Jurkat, Clone E6-1 (cell line): ENCODE data around the gene TTLL5.
"Not testable (repeated sequence)": the region's sequence is repeated elsewhere in the genome, so short reads cannot be mapped to it uniquely, and the experiment has no call there.

Experiments
- DNase-seq: peaks from one replicate; pipeline ENCODE4 v3.0.0-alpha.2; 2011; ENCODE audit warnings: low read depth, low spot score
- H3K4me3 ChIP-seq: 2 replicates; pipeline ENCODE4 v1.5.1; 2011; ENCODE audit warnings: mild to moderate bottlenecking, low read length, control low read depth, moderate library complexity

The TTLL5 gene

DNA sequence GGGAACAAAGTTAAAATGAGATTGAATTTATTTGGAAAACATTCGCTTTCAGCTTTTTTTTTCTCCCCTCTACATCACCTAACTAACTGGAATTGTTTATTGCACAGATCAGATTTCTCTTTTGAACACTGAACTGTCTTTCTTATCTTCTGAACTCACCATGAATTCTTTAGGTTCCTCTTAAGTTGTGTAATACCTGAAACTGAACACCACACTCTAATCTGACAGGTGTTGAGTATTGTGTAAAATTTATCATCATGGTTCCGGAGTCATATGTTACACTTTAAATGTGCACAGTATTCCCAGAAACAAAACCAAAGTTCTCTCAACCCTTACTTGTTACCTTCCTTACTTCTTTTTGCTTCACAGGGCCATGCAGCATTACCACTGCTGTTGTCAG, 254.0 kb downstream of the TTLL5 start:
- no peak overlapping the region for H3K4me3 ChIP-seq
- DNase-seq, result no peak

DNA sequence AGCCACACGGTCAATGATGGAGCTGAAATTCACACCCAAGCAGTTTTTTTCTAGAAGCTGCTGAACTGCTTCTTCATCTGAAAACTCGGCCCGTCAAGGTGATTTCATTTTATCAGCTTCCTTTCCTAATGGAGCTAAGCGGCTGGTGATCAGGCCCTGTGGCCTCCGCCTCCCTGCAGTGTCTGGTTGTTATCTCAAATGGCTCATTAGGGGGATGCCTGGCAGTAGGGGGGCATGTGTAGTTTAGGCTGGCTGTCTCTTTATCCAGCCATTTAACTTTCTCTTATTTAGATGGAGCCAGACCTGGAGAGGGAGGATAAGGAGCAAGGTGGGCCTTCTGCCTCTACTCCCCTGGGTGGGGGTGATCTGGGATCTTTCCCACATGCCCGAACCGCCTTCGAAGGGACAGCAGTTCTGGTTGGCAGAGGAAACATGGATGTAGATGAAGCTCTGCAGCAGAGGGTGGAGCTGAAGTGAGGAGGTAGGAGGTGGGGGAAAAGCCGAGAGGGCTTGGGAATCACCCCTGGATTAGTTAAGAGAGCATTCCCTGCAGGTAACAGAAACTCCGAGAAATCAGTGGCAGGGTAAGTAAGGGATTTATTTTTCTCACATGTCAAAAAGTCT, 256.4 kb downstream of the TTLL5 start:
- no peak overlapping the region for H3K4me3 ChIP-seq
- DNase-seq, result no peak

DNA sequence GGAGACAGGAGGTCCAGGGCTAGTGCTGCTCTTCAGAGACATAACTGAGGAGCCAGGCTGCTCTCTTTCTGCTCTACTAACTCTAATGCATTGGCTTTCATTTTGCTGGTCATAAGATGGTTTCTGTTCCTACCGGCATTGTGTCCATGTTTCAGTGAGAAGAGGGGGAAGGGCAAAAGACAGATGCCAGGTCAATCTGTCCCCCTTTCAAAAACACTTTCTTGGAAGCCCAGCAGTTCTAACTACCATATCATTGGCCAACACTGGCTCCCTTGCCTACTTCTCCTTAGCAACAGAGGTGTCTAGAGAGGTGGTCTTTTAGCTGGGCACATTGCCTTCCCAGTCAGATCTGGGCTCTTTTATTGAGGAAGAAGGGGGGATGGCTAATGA, 256.9 kb downstream of the TTLL5 start:
- DNase-seq, result no peak
- H3K4me3 ChIP-seq, result no peak overlapping the region

DNA sequence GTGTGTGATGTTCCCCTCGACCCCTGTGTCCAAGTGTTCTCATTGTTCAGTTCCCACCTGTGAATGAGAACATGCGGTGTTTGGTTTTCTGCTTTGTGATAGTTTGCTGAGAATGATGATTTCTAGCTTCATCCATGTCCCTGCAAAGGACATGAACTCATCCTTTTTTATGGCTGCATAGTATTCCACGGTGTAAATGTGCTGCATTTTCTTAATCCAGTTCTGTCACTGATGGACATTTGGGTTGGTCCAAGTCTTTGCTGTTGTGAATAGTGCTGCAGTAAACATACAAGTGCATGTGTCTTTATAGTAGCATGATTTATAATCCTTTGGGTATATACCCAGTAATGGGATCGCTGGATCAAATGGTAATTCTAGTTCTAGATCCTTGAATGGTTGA, 259.4 kb downstream of the TTLL5 start:
- not testable (repeated sequence) for DNase-seq, H3K4me3 ChIP-seq

DNA sequence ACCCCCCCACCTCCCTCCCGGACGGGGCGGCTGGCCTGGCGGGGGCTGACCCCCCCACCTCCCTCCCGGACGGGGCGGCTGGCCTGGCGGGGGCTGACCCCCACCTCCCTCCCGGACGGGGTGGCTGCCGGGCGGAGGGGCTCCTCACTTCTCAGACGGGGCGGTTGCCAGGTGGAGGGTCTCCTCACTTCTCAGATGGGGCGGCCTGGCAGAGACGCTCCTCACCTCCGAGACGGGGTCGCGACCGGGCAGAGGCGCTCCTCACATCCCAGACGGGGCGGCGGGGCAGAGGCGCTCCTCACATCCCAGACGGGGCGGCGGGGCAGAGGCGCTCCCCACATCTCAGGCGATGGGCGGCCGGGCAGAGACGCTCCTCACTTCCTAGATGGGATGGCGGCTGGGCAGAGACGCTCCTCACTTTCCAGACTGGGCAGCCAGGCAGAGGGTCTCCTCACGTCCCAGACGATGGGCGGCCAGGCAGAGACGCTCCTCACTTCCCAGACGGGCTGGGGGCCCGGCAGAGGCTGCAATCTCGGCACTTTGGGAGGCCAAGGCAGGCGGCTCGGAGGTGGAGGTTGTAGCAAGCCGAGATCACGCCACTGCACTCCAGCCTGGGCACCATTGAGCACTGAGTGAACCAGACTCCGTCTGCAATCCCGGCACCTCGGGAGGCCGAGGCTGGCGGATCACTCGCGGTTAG, 264.2 kb downstream of the TTLL5 start:
- H3K4me3 ChIP-seq, DNase-seq: not testable (repeated sequence)

DNA sequence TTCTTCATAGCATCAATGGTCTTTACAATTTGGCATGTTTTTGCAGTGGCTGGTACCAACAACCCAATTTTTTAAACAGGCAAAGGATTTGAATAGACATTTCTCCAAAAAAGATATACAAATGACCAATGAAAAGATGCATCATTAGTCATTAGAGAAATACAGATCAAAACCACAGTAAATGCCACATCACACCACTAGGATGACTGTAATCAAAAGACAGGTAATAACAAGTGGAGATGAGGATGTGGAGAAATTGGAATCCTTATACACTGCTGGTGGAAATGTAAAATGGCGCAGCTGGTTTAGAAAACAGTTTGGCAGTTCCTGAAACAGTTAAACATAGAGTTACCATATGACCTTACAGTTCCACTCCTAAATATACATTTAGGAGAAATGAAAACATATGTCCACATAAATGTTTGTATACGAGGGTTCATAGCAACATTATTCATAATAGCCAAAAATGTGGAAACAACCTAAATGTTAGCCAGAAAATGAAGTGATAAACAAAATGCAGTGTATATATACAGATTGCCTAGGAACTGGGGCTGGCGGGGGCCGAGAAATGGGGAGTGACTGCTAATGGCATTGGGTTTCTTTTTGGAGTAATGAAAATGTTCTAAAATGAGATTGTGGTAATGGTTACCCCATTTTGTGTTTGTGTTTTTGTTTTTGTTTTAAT, 265.5 kb downstream of the TTLL5 start:
- no peak overlapping the region for H3K4me3 ChIP-seq
- DNase-seq, result no peak

DNA sequence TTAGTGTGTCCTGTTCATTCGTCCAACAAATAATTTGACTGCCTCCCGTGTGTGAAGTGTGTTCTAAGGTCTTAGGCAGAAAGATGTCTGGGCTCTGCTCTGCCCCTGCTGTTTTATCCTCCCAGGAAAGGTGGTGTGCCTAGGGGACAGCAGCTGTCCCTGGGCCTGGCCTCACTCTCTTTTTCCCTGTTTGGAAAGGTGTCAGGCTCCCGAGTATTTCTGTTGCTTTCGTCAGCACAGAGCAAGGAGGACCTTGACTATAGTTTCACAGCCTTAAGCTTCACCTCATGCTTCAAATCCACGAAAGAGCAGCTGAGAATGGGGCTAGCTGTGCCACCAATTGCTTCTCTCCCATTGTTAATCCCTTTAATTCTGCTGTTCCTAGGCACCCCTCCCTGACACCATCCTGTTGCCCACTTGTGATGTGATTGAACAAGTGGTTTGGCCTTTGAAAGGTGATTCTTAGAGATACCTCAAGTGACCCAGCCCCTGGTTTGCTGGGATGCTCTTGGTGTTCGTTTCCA, 266.6 kb downstream of the TTLL5 start:
- no peak overlapping the region for H3K4me3 ChIP-seq
- DNase-seq, result no peak

DNA sequence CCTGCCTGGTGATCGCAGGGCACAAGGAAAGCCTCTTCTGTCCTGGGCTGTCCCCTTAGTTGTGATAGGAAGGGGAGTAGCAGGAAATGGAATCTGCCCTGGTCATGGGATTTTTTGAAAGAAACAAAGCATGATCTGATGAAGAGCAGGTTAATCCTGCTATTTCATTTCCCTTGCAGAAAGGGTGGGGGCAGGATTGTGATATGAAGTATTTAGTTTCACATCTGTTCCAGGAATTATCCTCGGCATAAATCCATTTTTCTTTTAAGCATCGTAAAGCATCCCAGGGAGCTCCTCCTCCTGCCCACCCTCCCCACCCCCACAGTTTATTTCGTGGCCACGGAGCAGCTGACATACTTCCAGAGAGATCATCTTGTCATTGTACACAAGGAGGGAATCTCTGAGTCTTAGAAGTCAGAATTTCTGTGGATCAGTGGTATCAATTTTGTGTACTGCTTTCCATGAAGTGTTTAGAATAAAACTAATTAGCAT, 267.7 kb downstream of the TTLL5 start:
- no peak overlapping the region for H3K4me3 ChIP-seq
- no peak for DNase-seq

DNA sequence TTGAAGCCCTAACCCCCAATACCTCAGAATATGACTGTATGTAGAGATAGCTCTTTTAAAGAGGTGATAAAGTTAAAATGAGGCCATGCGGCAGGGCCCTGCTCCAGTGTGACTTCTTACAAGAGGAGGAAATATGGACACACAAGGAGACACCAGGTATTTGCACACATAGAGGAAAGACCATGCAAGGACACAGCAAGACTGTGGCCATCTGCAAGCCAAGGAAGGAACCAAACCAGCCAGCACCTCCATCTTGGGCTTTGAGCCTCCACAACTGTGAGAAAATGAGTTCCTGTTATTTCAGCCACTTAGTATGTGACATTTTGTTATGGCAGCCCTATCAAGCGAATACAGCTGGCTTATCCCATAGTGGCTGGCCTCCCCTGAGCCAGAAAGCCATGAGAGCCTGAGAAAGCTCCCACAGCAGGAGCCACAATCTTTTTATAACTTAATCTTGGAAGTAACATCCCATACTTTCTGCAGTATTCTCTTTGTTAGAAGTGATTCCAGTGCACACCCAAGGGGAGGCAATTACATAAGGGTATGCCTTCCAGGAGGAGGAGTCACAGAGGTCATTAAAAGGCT, 272.8 kb downstream of the TTLL5 start:
- DNase-seq, result no peak
- H3K4me3 ChIP-seq, result no peak overlapping the region

DNA sequence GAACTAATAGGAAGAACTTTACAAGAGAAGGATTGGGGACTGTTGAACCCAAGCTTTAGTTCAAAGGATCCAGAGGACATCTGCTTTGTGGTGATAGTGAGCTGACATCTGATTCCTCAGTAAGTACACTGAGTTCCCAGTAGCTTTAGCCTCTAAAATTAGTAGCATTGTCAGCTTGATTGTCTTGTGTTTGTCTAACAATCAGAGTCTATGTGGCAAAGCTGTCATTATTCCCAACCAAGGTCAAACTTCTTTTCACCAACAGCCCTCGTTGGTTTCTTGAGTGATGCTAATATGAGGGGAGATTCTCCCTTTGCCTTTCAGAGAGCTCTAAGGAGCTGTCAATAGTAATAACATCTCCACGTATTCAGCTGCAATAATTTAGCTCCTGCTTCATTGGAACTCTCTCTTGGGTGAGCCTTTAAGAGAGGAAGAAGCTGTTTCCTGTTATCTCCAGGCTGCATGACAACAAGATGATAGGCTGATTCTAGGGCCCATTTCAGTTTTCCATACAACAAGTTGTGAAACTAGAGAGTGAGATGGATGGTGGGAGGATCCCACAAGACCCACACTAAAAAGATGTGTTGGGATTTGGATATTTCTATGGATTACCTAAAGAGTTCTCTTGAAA, 274.1 kb downstream of the TTLL5 start:
- H3K4me3 ChIP-seq, result no peak overlapping the region
- no peak for DNase-seq

DNA sequence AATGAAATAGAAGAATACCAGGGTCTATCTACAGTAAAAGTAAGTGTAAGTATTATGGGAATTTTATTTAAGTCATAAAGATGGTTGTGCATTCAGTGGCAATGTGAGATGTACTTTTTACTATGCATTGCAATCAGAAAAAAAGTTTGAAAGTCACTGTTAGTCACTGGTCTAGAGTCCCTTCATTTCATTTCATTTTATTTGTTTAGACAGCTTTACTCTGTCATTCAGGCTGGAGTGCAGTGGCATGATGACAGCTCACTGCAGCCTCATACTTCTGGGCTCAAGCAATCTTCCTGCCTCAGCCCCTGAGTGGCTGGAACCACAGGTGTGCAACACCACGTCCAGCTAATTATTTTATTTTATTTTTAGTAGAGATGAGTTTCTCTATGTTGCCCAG, 278.2 kb downstream of the TTLL5 start:
- no peak overlapping the region for H3K4me3 ChIP-seq
- no peak for DNase-seq

DNA sequence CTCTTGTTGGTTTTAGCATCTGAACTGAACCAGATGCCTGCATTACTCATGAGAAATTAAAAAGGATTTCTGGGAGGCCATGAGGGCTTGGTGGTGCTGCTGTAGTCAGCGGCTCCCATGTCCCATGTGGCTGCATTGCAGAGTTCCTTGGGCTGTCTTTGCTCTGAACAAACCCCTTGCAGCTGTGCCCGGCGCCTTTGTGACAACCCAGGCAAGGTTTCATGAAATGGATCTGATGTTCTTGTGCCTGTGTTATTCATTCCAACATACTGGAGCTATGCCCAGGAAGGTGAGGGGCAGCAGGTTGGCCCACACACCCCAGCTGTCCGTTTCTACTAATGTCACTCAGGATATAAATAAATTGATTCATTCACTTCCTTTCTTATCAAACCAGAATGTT, 280.0 kb downstream of the TTLL5 start:
- H3K4me3 ChIP-seq, result no peak overlapping the region
- no peak for DNase-seq

DNA sequence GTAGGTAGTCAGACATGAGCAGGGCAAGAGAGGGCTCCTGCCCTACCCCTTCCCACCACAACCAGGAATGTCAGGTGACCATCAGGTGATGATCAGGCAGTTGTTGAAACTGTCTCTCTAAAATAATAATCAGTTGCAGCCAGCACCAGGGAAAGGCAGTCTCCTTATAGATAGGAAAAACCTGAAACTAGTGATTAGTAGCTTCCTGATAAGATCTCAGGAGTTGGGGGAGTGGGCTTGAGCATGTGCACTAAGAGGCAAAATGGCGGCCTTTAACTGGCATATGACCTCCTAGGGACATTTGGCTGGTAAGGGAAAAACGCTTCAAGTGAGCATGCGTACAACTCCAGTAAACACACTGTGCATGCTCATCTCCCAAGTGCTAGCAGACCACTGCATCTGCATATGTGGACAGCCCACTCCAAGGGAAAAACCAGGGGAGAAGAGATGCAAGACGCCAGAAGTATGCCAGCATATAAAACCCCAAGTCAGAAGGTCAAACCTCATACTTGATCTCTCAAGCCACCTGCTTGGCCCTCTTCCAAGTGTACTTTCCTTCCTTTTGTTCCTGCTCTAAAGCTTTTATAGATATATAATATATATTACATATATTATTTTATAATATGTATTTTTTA, 283.7 kb downstream of the TTLL5 start:
- no peak for DNase-seq
- no peak overlapping the region for H3K4me3 ChIP-seq

DNA sequence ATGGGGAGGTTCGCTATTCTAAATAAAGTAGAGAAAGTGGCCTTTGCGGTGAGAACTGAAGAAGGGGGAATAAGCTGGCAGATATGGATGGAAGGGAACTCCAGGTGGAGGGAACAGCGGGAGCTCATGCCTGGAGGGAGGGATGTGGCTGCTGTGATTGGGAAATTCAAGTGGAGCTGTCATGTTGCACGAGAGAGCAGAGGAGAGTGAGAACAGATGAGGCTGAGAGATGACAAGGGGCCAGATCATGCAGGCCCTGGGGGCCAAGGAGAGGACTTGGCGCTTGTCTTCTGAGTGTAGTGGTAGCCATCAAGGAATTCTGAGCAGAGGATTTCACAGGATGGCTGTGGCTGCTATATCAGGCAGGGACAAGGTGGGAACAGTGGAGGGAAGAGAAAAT, 285.7 kb downstream of the TTLL5 start:
- no peak overlapping the region for H3K4me3 ChIP-seq
- DNase-seq, result no peak

DNA sequence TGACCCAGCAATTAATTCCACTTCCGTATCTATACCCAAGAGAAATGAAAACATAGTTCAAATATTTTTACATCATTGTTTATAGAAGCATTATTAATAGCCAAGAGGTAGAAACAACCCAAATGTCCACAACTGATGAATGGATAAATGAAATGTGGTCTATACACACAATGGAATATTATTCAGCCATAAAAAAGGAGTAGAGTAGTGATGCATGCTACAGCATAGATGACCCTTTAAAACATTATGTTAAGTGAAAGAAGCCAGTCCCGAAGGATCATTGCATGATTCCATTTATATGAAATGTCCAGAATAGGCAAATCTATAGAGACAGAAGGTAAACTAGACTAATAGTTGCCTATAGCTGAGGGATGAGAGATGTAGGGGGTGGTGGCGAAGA, 291.4 kb downstream of the TTLL5 start:
- no peak overlapping the region for H3K4me3 ChIP-seq
- DNase-seq, result no peak

DNA sequence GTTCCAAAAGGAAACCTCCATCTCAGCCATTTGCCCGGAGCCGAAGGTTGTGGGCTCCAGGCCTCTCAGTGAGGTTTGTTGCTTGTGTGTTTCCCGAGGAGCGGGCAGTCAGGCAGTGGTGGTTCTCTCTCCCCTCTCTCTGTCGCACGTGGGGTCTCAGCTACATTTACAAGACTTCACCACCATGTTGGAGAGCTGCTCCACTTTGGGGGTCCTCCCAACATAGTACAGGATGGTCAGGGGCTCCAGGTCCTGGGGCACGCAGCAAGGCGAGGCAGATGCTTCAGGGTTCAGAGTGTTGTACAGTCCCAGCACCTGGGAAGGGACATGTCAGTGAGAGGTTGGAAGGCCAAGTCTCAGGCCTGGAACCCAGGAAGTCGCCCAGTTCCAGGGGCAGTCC, 298.0 kb downstream of the TTLL5 start:
- no peak for DNase-seq
- no peak overlapping the region for H3K4me3 ChIP-seq

DNA sequence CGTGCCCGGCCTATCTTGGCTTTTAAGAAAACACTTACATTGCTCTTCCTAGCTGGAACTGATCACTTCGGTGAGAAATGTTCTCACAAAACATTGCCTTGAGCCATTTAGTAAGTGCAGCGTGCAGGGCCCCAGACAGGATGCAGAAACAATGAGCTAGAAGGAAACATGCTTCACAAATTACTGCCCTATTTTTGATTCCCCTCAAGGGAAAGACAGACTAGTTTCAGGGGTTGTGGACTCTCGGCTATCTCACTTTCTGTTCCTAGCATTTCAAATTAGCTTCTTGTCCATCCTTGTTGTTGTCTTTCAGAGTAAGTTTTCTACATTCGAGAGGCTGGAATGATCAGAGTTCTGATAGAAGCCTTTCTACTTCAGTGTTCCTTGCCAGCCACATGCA, 299.2 kb downstream of the TTLL5 start:
- no peak for DNase-seq
- H3K4me3 ChIP-seq, result no peak overlapping the region

DNA sequence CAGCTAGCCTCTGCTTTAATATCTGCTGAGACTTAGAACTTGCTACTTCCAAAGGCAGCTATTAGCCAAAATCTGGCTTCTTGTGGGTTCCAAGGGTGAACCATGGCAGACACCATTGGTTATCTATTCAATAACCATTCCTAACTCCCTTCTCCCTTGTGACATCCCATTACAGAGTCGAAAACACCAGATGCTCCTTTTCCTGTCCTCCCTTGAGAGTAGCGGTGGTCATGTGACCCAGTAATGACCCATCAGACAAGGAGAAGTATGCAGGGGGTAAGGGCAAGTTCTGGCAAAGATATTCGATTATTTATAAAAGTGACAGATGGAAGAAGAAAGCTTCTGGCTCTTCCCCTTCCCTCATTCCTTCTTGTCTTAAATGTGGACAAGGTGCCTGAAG, 300.6 kb downstream of the TTLL5 start:
- DNase-seq, result no peak
- no peak overlapping the region for H3K4me3 ChIP-seq

DNA sequence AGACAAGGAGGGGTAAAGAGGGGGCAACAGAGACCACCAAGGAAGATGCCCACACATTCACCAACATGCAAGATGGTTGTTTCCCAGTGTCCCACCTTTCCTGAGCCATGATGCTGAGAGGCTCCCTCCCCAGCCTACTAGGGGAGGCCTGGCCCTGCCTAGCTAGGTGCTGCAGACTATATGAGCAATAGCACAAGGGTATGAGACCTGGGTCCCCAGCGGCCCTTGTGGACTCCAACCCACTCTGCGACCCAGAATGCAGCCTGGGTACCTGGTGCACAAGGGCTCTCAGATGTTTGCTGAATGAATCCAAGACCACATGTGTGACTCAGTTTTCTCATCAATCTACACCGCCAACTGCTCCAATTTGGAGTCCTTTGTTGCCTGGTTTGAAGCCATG, 306.8 kb downstream of the TTLL5 start:
- DNase-seq, result no peak
- no peak overlapping the region for H3K4me3 ChIP-seq
